ENCODE results near the gene SETD6.
A peak's percentile ranks its signal among the peaks of the same experiment; 100 is the strongest.
"Not testable (repeated sequence)": the region's sequence is repeated elsewhere in the genome, so short reads cannot be mapped to it uniquely, and the experiment has no call there.

The SETD6 gene

GRCh38 chr16:58515125-58515870 is at the start of gene SETD6:
Gene SETD6, plus strand, starts transcription at chr16:58515517. Its CDS starts 21 bp downstream, at chr16:58515538.
- DNase-seq: no peak

- DNase-seq: no peak
Observed at GRCh38 chr16:58465817-58466216, 49.5 kb upstream of the SETD6 start.

- DNase-seq: no peak
Observed at GRCh38 chr16:58466396-58466795, 48.9 kb upstream of the SETD6 start.

GRCh38 chr16:58467905-58468304 is 47.4 kb upstream of the SETD6 start:
- DNase-seq: no peak

GRCh38 chr16:58471209-58471975 is 43.9 kb upstream of the SETD6 start:
- no peak for DNase-seq

GRCh38 chr16:58472266-58472665 is 43.1 kb upstream of the SETD6 start:
- DNase-seq: no peak

GRCh38 chr16:58472827-58473226 is 42.5 kb upstream of the SETD6 start:
- DNase-seq: no peak

- DNase-seq: no peak
Observed at GRCh38 chr16:58474296-58474695, 41.0 kb upstream of the SETD6 start.

GRCh38 chr16:58475091-58475619 is 40.2 kb upstream of the SETD6 start:
- DNase-seq: no peak

GRCh38 chr16:58476791-58477190 is 38.5 kb upstream of the SETD6 start:
- no peak for DNase-seq

GRCh38 chr16:58478427-58478826 is 36.9 kb upstream of the SETD6 start:
- DNase-seq: no peak

- no peak for DNase-seq
Observed at GRCh38 chr16:58481226-58481869, 34.0 kb upstream of the SETD6 start.

GRCh38 chr16:58481931-58482330 is 33.4 kb upstream of the SETD6 start:
- no peak for DNase-seq

- no peak for DNase-seq
Observed at GRCh38 chr16:58485184-58485887, 30.0 kb upstream of the SETD6 start.

- peak; percentile 26 for DNase-seq
Observed at GRCh38 chr16:58487566-58488351, 27.6 kb upstream of the SETD6 start.

GRCh38 chr16:58488531-58488930 is 26.8 kb upstream of the SETD6 start:
- no peak for DNase-seq

- no peak for DNase-seq
Observed at GRCh38 chr16:58490065-58490464, 25.3 kb upstream of the SETD6 start.

- not testable (repeated sequence) for DNase-seq
Observed at GRCh38 chr16:58490539-58490938, 24.8 kb upstream of the SETD6 start.

GRCh38 chr16:58492066-58492465 is 23.3 kb upstream of the SETD6 start:
- no peak for DNase-seq

- DNase-seq: no peak
Observed at GRCh38 chr16:58492735-58493134, 22.6 kb upstream of the SETD6 start.

GRCh38 chr16:58493756-58494431 is 21.4 kb upstream of the SETD6 start:
- no peak for DNase-seq

Measured in NCI-H1436 treated with DMSO at 0.1 percent for 48 hours (cell line).